DMS153 treated with DMSO at 0.1 percent for 48 hours (cell line): ENCODE results near the gene AUH.

Experiments used
- DNase-seq: peaks from one replicate; lab custom pipeline; 2025; ENCODE audit not compliant: unreplicated experiment; lab: John Stamatoyannopoulos, UW

AUH gene

DNA sequence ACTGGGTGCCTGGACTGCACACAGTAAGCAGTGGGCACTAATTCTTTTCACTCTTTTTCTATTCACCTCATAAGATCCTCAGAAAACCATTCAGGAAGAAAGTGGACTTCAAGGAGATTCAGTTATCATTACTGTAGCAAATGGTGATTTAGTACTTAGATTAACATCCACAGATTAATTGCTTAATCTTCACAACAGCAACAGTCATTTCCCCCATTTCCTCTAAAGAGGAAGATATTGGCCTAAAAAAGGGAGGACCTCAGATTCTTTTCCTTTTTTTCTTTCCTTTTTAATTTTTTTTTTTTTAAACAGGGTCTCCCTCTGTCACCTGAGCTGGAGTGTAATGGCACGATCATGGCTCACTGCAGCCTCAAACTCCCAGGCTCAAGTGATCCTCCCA lies 64.4 kb downstream of the AUH start:
- no peak for DNase-seq

DNA sequence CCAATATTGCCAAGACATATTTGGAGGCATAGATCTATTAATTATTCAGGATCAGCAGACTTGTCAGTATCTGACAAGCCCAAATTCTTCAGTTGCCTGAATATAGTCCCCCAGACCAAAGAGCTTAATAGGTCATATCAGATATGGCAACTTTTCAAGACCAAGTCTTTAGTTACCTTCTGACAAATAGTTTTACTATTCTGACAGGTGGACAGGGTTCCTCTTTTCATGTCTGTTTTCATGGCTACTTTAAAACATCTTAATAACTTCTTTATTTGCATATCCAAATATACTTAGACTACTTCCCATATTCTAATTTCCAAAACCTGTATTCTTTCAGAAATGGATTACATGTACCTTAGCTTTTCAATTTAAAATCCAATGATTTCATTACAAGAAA lies 65.4 kb downstream of the AUH start:
- no peak for DNase-seq

DNA sequence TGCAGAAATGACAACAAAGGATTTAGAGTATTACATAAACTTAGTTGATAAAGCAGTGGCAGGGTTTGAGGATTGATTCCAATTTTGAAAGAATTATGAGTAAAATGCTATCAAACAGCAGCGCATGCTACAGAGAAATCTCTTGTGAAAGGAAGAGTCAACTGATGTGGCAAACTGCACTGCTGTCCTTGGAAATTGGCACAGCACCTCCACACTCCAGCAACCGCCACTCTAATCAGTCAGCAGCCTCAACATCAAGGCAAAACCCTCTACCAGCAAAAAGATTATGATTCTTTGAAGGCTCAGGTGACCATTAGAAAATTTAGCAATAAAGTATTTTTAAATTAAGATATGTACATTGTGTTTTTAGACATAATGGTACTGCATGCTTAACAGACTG lies 66.4 kb downstream of the AUH start:
- no peak for DNase-seq

DNA sequence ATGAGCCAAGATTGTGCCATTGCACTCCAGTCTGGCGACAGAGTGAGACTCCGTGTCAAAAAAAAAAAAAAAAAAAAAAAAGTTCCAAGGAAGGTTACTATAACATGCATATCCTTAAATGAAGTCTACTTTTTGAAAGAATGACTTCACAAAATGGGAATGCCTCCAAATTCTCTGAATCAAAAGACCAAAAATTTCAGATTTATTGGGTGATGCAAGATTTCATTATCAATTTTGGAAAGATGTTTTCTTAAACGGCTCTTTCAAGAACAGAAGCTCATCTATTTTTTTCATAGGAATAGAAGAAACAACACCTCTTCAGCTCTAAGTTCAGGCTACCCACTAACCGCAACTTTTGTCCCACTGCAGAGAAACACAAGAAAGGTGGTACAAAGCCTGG lies 69.9 kb downstream of the AUH start:
- no peak for DNase-seq

DNA sequence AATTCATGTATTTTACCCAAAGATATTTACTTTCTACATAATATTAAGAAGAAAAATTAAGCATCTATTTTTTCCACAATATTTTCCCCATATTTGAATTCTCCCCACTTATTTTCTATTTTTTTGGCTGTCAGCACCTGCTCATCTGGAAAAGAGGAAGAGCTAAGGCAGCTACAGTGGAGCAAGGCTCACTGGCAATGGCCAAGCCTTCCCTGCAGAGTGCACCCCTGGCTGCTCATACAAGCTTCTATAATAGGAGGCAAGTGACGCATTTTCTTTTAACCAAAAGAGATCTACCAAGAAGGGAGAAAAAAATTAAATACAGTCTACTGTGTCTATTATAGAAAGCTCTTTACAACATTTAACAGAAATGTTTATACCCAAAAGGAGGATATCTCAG lies 72.5 kb downstream of the AUH start:
- no peak for DNase-seq

DNA sequence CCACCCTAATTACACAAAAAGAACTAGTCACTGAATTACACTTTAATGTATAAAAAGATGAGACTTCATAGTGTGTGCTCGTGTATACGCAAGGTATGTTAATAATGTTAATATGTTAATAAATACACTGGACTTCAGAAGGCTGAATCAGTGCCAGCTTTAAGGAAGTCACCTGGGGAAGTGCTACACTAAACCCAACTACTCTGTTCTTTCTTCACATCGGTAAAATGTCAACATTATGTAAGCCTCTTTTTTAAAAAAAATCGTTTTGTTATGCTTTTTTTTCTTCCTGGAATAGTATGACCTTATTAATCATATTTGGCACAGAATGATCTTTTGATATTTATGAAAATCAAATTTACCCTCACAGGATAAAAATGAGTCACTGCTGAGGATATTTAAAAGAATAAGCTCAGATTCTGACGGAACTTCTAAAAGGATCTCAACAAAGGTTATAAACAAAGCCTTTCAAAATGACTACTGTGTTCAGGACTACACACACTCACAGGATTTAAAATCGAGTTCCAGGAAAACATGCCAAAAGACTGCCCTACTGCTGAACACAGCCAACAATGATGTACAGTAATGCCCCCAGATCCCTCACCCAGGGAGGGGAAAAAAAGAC lies 75.9 kb downstream of the AUH start:
- no peak for DNase-seq

DNA sequence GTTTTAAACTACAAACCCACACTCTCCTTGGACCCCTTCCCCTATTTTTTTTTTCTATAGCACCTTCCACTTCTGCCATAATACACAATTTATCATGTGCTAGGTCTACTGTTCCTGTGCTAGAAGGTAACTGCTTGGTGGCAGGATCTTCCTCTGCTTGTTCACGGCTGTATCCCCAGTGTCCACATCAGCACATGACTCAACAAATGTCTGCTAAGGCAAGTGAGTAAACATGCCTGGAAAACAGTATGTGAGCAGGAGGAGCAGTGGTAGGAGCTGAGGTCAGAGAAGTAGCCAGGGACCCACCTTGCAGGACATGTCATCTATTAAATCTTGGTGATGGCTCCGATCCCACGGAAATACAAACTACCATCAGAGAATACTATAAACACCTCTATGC lies 79.4 kb downstream of the AUH start:
- DNase-seq, result no peak

DNA sequence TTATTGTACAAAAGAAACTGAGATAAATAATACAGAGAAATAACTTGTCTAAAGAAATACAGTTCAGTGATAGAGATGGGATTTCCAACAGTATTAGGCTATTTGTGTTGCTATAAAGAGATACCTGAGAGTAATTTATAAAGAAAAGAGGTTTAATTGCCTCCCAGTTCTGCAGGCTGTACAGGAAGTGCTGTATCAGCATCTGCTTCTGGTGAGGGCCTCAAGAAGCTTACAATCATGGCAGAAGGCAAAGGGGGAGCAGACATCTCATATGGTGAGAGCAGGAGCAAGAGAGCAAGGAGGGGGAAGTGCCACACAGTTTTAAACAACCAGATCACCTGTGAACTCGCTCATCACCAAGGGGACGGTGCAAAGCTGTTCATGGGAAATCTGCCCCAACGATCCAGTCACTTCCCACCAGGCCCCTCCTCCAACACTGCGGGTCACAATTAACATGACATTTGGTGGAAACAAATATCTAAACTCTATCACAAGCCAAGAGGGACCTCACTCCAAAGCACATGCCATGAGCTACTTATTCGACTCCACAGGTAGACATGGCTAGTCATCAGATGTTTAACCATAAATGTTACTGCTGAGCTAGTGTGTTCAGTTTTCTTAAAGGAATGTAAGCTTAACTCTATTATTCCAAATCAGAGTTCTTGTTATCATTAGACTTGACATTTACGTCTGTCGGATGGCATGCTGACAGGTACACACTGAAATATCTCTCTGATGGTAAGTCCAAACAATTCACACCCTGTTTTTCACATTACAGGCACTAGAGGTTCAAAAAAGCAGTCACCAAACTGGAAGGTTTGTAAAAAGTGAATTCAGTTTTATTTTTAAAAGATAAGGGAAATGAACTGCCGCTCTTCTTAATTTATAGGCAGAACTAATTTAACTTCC lies 82.2 kb downstream of the AUH start:
- DNase-seq, result no peak

DNA sequence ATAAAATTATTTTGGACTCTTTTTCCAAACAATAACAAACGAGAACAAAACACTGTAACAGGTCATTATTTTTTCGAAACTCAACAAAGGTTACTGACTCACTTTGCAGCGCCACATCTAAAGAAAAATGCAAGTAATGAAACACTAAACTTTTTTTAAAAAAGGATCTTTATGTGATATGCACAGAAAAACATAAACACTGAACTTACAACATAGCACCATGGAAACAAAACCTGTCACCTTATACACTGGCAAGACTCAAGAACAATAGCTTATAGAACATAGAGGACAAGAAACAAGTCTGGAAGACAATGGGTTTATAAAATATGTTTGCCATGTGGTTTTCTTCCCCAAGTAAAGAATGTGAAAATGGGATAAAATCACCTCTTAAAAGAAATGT lies 85.2 kb downstream of the AUH start:
- no peak for DNase-seq

DNA sequence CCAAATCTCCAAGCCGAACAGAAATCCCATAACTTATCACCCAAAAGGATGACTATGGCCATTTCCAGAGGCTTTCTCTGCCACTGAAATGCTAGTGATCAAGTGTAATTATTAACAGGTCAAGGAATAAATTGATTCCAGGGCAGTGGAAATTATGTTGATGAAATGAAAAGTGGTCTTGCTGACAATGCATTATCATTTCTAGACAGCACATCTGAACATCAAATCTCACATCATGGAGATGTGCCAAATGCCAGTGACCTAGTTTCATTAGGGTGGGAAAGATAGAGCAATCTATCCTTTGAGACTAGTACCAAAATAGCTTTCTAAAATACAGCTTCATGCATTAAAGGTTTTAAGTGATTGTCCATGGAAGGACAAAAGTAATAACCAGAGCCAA lies 86.1 kb downstream of the AUH start:
- DNase-seq, result no peak

DNA sequence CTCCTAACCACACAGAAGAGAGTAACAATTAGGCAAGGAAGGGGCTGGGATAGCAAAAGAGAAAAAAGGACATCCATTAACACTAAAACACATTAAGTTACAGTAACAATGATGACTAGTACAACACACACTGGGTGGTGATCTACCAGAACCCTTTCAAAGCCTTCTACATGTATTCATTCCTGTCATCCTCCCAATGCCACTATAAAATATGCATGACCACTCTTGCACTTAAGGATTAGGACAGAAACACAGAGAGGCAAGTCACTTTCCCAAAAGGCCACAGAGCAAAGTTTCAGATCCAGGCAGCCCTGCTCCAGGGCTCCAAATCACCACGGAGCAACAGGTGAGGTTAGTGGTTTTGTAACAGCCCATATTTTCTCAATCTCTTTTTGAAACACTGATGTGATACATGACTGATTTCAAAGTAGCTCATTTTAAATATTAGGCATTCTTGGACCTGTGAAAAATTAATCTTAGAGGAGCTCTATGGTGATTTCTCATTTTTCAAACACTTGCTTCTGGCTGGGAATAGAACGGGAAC lies 86.7 kb downstream of the AUH start:
- no peak for DNase-seq

DNA sequence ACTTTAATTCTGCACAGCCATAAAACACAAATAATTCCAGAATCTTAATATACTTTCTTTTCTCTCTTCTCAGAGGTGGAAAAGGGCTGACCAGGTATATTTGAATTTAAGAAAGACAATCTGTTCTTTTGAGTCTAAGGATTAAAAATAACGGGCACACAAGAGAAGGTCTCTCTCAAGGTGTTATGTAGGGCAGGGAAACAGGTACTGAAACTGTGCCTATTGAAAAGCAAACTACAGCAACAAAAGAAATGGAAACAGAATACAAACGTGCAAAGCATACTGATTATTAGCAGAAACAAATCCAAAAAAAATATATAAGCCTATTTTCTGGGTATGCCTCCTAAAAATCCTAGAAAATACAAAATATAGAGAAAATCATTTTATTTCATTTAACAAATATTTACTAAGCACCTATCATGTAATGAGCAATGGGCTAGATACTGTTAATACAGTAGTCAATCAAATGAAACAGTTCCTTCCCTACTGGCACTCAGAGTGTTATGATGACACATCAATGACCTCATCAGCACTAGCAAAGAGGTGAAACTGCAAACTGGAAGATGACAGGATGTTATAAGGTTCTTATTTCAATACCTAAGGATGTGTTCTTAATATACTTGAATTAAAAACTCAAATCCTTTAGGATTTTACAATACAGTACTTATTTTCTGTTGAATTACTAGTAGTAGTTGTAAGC lies 87.7 kb downstream of the AUH start:
- DNase-seq, result no peak

DNA sequence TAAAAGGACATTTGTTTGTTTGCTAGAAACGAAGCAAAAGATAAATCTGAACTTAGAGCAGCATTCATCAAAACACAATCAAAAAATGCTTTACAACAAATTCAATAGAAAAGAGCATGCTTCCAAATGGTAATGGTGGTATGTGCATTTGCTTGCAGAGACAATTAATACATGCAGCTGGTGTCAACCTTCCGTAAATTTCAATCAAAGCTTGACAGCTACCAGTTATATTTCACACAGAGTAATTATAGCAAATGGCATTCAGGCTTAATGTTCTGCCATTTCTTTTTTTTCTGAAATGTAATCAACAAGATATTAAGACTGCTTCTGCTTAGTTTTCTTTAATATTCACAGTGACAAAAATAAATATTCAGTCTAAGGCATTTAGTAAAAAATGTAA lies 90.6 kb downstream of the AUH start:
- DNase-seq, result no peak

DNA sequence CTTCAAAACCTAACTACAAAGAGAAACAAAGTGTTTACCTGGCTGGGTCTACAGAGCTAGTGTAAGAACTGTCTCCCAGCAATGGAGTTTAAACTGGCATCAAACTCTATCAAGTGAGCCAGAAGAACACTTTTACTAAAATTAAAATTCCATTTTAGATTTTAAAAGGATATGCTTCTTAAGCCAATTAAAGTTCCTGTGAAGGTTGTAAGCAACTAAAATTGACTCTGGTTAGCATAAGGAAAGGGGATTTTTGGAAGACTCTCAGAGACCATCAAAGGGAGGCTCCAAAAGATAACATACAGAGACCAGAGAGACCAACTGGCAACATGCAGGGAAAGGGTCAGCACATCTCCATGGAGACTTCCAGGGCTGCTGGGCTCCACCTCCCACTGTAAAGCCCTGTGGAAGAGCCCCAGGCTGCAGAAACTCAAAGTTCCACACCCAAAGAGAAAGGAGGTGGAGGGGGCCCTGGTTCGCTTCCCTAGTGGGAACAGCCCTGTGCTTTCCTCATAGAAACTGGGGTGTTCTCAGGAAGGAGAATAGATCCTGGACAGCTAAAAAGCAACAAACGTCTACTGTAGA lies 91.7 kb downstream of the AUH start:
- no peak for DNase-seq

DNA sequence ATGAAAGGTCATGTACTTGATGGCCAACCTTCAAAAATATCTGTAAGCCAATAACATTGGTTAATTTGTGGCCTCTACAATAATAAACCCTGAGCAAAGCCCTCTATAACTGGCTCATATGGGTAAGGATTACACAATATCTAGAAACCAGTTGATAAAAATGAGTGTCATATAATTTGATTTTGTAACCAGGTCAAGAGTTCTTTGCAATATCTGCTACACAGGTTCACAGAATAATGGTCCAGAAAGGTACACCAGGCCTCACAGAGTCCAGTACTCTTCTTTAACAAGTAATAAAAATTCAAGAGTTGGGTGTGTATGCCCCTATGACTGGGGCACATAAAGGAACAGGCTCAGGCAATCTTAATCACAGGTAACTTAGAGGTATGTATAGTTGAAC lies 95.3 kb downstream of the AUH start:
- no peak for DNase-seq

DNA sequence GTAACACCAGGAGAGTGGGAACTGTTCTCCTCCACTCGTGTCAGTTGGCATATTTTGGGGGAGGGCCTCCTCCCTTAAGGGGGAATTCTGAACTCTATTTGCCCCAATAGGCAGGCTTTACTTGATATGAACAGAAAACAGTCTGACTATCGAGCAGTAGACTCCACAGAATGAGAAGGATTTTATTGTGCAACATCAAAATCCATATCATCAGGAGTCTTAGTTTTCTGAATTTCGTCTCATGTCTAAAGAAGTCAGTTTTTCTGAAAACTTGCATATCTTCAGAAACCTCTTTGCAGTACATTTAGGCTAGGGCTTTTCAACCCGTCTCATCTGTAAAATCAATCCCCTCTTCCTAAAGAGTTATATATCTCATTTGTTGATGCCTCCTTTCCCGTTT lies 96.2 kb downstream of the AUH start:
- no peak for DNase-seq

DNA sequence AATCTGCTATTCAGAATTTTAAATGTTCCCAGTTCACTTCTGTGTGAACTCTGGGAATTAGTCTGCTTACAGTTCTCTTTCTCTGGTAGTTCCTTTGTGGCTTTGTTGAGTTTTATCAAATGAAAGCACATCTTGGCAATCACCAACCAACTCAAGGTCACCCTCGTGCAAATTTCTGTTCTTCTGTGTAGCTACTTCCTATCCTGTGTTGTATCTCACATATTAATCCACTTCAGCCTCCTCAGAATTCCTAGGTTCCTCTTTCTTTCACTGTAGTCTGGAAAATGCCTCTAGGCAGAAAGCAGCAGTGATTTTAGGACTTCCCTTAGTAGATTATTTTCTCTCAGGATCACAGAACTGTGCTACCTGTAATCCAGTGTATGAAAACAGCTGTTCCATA lies 100.3 kb downstream of the AUH start:
- no peak for DNase-seq

DNA sequence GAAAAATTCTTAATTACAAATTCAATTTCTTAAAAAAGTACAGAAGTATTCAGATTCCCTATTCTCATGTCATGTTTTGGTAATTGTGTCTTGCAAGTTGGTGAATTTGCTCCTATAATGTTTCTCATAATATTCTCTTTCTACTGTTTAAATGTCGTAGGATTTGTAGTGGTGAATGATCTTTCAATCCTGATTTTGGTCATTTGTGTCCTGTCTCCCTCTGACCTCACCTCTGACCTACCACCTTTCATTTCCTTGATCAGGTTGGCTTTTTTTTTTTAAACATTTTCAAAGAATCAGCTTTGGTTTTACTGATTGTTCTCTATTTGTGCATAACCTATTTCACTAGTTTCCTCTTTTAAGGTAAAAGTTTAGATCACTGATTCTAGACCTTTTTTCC lies 102.6 kb downstream of the AUH start:
- DNase-seq, result no peak

DNA sequence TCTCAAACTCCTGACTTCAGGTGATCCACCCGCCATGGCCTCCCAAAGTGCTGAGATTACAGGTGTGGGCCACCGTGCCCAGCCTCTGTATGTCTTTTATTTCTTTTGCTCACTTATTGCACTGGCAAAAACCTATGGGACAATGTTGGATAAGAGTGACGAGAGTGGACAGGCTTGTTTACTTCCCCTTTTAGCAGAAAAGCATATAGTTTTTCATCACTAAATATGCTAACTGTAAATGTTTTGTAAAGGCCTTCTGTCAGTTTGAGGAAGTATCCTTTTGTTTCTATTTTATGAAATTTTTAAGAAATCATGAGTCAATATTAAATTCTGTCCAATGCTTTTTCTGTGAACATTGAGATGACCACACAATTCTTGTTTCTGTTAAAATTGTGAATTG lies 103.3 kb downstream of the AUH start:
- no peak for DNase-seq

DNA sequence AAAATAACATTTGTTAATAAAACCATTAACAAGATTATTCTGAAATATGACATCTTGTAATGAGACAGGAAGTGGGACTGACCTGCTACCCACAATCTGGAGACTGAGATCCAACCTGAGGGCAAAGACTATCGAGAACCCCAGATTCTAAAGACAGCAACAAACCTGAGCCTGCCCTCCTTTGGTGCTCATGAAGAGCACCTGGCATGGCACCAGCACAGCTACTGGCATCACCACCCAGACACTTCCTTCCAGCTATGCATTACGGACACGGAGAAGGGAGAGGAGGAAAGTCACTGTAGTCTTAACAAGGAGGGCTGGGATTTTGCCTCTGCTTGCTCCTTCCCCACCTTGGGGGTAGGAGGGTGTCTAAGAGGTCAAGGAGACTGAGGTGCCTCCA lies 105.5 kb downstream of the AUH start:
- DNase-seq, result no peak

DNA sequence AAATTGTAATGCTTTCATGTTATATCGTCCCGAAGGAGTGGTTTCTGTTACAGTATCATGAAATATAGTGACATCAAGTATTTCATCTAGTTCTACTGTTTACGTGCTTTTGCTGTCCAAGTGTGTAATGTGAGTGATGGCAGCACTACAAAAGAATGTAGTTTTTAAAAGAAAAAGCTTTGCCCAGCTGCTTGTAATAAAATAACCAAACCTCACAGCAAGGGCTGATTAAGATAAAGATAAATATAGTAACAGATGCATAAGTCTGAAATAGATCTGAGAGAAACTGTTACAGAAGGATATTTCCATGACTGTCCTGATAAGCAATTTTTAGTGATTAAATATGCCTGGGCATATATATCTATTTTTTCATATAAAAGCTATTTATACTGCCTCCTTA lies 106.4 kb downstream of the AUH start:
- no peak for DNase-seq

DNA sequence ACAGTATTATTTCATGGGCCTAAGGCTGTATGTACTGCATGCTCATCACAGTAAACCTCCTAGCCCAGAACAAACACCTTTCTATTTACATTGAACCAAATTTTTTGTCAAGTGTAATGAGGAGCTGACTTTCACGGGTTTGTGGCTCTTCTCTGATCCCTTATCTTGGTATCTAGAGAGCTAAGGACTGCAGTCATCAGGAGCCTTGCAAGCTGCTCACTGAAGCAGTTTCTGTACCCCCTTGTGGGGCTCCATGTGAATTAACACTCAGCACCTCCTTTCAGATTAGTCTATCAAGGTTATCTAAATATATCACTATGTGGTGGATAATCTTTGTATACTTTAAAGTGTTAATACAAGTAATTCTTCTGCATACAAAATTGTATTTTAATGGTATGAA lies 108.2 kb downstream of the AUH start:
- no peak for DNase-seq
